Erythroblast (primary cell): Measurements from ENCODE around the gene VPS33B.

Source experiments
- GATA1 ChIP-seq: IDR thresholded peaks from 2 replicates; pipeline ENCODE4 v1.6.1; 2011; ENCODE audit warnings: low read depth, mild to moderate bottlenecking, control low read depth, low read length, moderate library complexity
- POLR2A ChIP-seq: IDR thresholded peaks from 2 replicates; pipeline ENCODE4 v1.6.1; 2011; ENCODE audit warnings: mild to moderate bottlenecking, low read length

GRCh38 chr15:91022832-91023129 is 387 bp upstream of the VPS33B start:
- TF ChIP-seq POLR2A (no peak), GATA1 (no peak)
